GM23338 (cell line): ENCODE results near the gene C14orf132. TPM values are rescaled to one million over a fixed set of nuclear protein-coding genes. Genes with fewer than 3 reads are reported as not detected.

ENCODE experiments used
- ATAC-seq: fragments of 200-7000 bp; cut with Tn5 transposase; 3 replicates; pipeline ENCODE4 v1.9.1; 2020
- DNase-seq: peaks from one replicate; pipeline ENCODE4 v3.0.0-alpha.2; 2015; ENCODE audit warnings: low spot score
- H2AFZ ChIP-seq: fragments of 200-600 bp; sonication (generic); 2 replicates; pipeline ENCODE4 v1.8.0; 2016; ENCODE audit warnings: antibody characterized with exemption, mild to moderate bottlenecking, moderate library complexity
- H3F3A ChIP-seq: fragments of 200-600 bp; sonication (generic); replicated peaks from 2 replicates; pipeline ENCODE4 v1.8.0; 2017; ENCODE audit warnings: antibody characterized with exemption, mixed run types, low read depth
- H3K27ac ChIP-seq: fragments of 200-600 bp; sonication (generic); 2 replicates; pipeline ENCODE4 v1.6.1; 2016; ENCODE audit warnings: low read depth
- H3K27me3 ChIP-seq: fragments of 200-600 bp; sonication (generic); 2 replicates; pipeline ENCODE4 v1.8.0; 2016; ENCODE audit warnings: mild to moderate bottlenecking, mixed run types, moderate library complexity; ENCODE audit not compliant: insufficient read depth
- H3K36me3 ChIP-seq: fragments of 200-600 bp; sonication (generic); 2 replicates; pipeline ENCODE4 v1.8.0; 2016; ENCODE audit warnings: mild to moderate bottlenecking; ENCODE audit not compliant: insufficient read depth
- H3K4me1 ChIP-seq: fragments of 200-600 bp; sonication (generic); 2 replicates; pipeline ENCODE4 v1.8.0; 2016; ENCODE audit warnings: mild to moderate bottlenecking, moderate library complexity; ENCODE audit not compliant: insufficient read depth
- H3K4me2 ChIP-seq: fragments of 200-600 bp; sonication (generic); 2 replicates; pipeline ENCODE4 v1.7.1; 2017; ENCODE audit warnings: mixed run types
- H3K4me3 ChIP-seq: fragments of 200-600 bp; sonication (generic); 2 replicates; pipeline ENCODE4 v1.6.1; 2016; ENCODE audit warnings: mixed run types
- H3K79me2 ChIP-seq: fragments of 200-600 bp; sonication (generic); replicated peaks from 2 replicates; pipeline ENCODE4 v1.8.0; 2017; ENCODE audit warnings: mild to moderate bottlenecking; ENCODE audit not compliant: insufficient read depth
- H3K9me2 ChIP-seq: fragments of 200-600 bp; sonication (generic); 2 replicates; pipeline ENCODE4 v1.8.0; 2017; ENCODE audit not compliant: insufficient read depth
- H4K20me1 ChIP-seq: fragments of 200-600 bp; sonication (generic); replicated peaks from 2 replicates; pipeline ENCODE4 v1.8.0; 2017; ENCODE audit warnings: mild to moderate bottlenecking; ENCODE audit not compliant: insufficient read depth
- H3K27ac Mint-ChIP-seq: 2 replicates; pipeline ENCODE4 v1.8.0; 2020; ENCODE audit warnings: inconsistent platforms, mild to moderate bottlenecking, moderate library complexity, mixed read lengths
- H3K27me3 Mint-ChIP-seq: 3 replicates; pipeline ENCODE4 v1.8.0; 2022; ENCODE audit warnings: low read depth, mild to moderate bottlenecking, moderate library complexity, mixed read lengths, inconsistent platforms; ENCODE audit not compliant: insufficient read depth, poor library complexity
- H3K36me3 Mint-ChIP-seq: 3 replicates; pipeline ENCODE4 v1.8.0; 2021; ENCODE audit warnings: low read depth, mild to moderate bottlenecking, inconsistent platforms, moderate library complexity, mixed read lengths
- H3K4me1 Mint-ChIP-seq: 3 replicates; pipeline ENCODE4 v1.8.0; 2020; ENCODE audit warnings: mild to moderate bottlenecking, inconsistent platforms, mixed read lengths
- H3K4me3 Mint-ChIP-seq: 3 replicates; pipeline ENCODE4 v1.8.0; 2021; ENCODE audit warnings: moderate library complexity, mild to moderate bottlenecking, inconsistent platforms, mixed read lengths
- H3K9me3 Mint-ChIP-seq: 3 replicates; pipeline ENCODE4 v1.8.0; 2020; ENCODE audit warnings: moderate library complexity, mild to moderate bottlenecking, inconsistent platforms, mixed read lengths
- CREB1 ChIP-seq: fragments of 250-450 bp; sonication (Bioruptor Pico); IDR thresholded peaks from 2 replicates; pipeline ENCODE4 v1.5.0; 2020; ENCODE audit warnings: low read depth, mild to moderate bottlenecking, moderate library complexity
- CTCF ChIP-seq, 2 experiments: fragments of 200-600 bp in 1 of 2; sonication (generic) in 1 of 2; conservative IDR thresholded peaks; 2 replicates each; pipeline versions ENCODE4 v1.5.1 to v1.6.1; 2016 to 2017; ENCODE audit warnings: antibody characterized with exemption in 2 of 2, low read depth in 2 of 2, mild to moderate bottlenecking in 2 of 2, moderate library complexity in 1 of 2
- ETS1 ChIP-seq: IDR thresholded peaks from 2 replicates; pipeline ENCODE4 v1.6.1; 2016; ENCODE audit warnings: antibody characterized with exemption
- EZH2 ChIP-seq: fragments of 200-600 bp; sonication (generic); IDR thresholded peaks from one replicate; pipeline ENCODE4 v1.8.0; 2017; ENCODE audit warnings: antibody characterized with exemption, mild to moderate bottlenecking, low read depth; ENCODE audit not compliant: unreplicated experiment
- EZH2phosphoT487 ChIP-seq: fragments of 200-600 bp; sonication (generic); IDR thresholded peaks from one replicate; pipeline ENCODE4 v1.8.1; 2018; ENCODE audit warnings: antibody characterized with exemption; ENCODE audit not compliant: unreplicated experiment
- JUNB ChIP-seq: IDR thresholded peaks from one replicate; pipeline ENCODE4 v1.6.1; 2016; ENCODE audit warnings: antibody characterized with exemption; ENCODE audit not compliant: unreplicated experiment
- NANOG ChIP-seq: IDR thresholded peaks from 2 replicates; pipeline ENCODE4 v1.6.1; 2016; ENCODE audit warnings: antibody characterized with exemption, borderline replicate concordance
- POLR2AphosphoS5 ChIP-seq: IDR thresholded peaks from 2 replicates; pipeline ENCODE4 v1.6.1; 2016; ENCODE audit warnings: antibody characterized with exemption, low read depth
- REST ChIP-seq: IDR thresholded peaks from one replicate; pipeline ENCODE4 v1.6.1; 2018; ENCODE audit warnings: antibody characterized with exemption; ENCODE audit not compliant: unreplicated experiment
- STAT1 ChIP-seq: IDR thresholded peaks from one replicate; pipeline ENCODE4 v1.6.1; 2016; ENCODE audit warnings: antibody characterized with exemption; ENCODE audit not compliant: unreplicated experiment
- ZNF114 ChIP-seq: fragments of 250-450 bp; sonication (Bioruptor Pico); IDR thresholded peaks from 2 replicates; pipeline ENCODE4 v1.5.0; 2020; ENCODE audit warnings: mild to moderate bottlenecking, moderate library complexity
- ZNF331 ChIP-seq: fragments of 250-450 bp; sonication (Bioruptor Pico); IDR thresholded peaks from 2 replicates; pipeline ENCODE4 v1.5.0; 2020; ENCODE audit warnings: low read depth, mild to moderate bottlenecking, moderate library complexity
- ZNF462 ChIP-seq: fragments of 250-450 bp; sonication (Bioruptor Pico); IDR thresholded peaks from 2 replicates; pipeline ENCODE4 v1.5.0; 2020; ENCODE audit warnings: mild to moderate bottlenecking, moderate library complexity
- polyA plus RNA-seq: library from polyadenylated mRNA; unstranded; fragments of >200 nt; fragmentation: Nextera tagmentation; extraction: Ambion mirVana; gene quantifications from 2 replicates; pipeline ENCODE4 v1.2.1, GENCODE V29; 2016
- total RNA-seq: library from RNA; depleted of rRNA; stranded (reverse); fragments of >200 nt; shearing (Covaris generic); gene quantifications from 2 replicates; pipeline ENCODE4 v1.2.3, GENCODE V29; 2014

The C14orf132 gene
- total and polyA plus RNA-seq, 2 experiments from 2014 or later = 13.8 to 16.2 TPM

GRCh38 chr14:96077983-96078624, 38.9 kb downstream of the C14orf132 start:
- DNase-seq (no peak), ATAC-seq (no peak)
- no peak overlapping the region for H3K27ac ChIP-seq
- H3K27me3 Mint-ChIP-seq = no peaks in the 10 kb centered on the region
- no peak overlapping the region for H2AFZ ChIP-seq
- H3K27me3 ChIP-seq = no peaks in the 10 kb centered on the region
- H3K4me3 ChIP-seq = no peak overlapping the region
- no peaks in the 10 kb centered on the region for H4K20me1 ChIP-seq
- no peak overlapping the region for H3K4me3 Mint-ChIP-seq
- no peak overlapping the region for H3K4me2 ChIP-seq
- H3K27ac Mint-ChIP-seq = no peak overlapping the region
- no peaks in the 10 kb centered on the region; the same call in 1 of the 2 replicates for H3K9me2 ChIP-seq
- no peaks in the 10 kb centered on the region; the same call in none of the 2 replicates for H3K79me2 ChIP-seq
- TF ChIP-seq CTCF (conservative IDR thresholded peaks at IDR 0.05; ENCODE audit: low read depth in 2 of 2) (no peak), ETS1 (no peak), JUNB (no peak), POLR2AphosphoS5 (no peak), ZNF462 (CRISPR knock-in tag) (no peak), CREB1 (CRISPR knock-in tag) (no peak), EZH2phosphoT487 (no peak), ZNF331 (CRISPR knock-in tag) (no peak), ZNF114 (CRISPR knock-in tag) (no peak), NANOG (no peak), STAT1 (no peak), EZH2 (no peak), REST (no peak)
- H3K4me1 Mint-ChIP-seq = 0 out of 3 replicates have a peak, but pooled peaks cover under 1% of the 10 kb centered on the region
- H3K9me3 Mint-ChIP-seq = peaks cover 10% of the 10 kb centered on the region; the same call in 1 of the 3 replicates
- H3K36me3 Mint-ChIP-seq = peaks cover 6% of the 10 kb centered on the region; the same call in 1 of the 3 replicates
- no peaks in the 10 kb centered on the region for H3K4me1 ChIP-seq
- H3K36me3 ChIP-seq = no peaks in the 10 kb centered on the region
- no peaks in the 10 kb centered on the region for H3F3A ChIP-seq
